HUES48 (cell line): Measurements from ENCODE around the gene PDE6G.

ENCODE experiments used
- H3K27ac ChIP-seq: one replicate; pipeline ENCODE4 v1.7.0; 2013; ENCODE audit warnings: low read depth, low read length, inconsistent platforms
- H3K27me3 ChIP-seq: 2 replicates; pipeline ENCODE4 v1.6.1; 2013; ENCODE audit warnings: mild to moderate bottlenecking, low read length; ENCODE audit not compliant: control insufficient read depth, insufficient read depth
- H3K36me3 ChIP-seq: 2 replicates; pipeline ENCODE4 v1.6.1; 2013; ENCODE audit warnings: low read length; ENCODE audit not compliant: control insufficient read depth, insufficient read depth
- H3K4me1 ChIP-seq: 2 replicates; pipeline ENCODE4 v1.6.1; 2013; ENCODE audit warnings: mild to moderate bottlenecking, low read length; ENCODE audit not compliant: control insufficient read depth, insufficient read depth
- H3K4me3 ChIP-seq: 2 replicates; pipeline ENCODE4 v1.5.1; 2013; ENCODE audit warnings: mild to moderate bottlenecking, low read depth, low read length
- H3K9ac ChIP-seq: 2 replicates; pipeline ENCODE4 v1.6.1; 2013; ENCODE audit warnings: mild to moderate bottlenecking, low read depth, low read length, moderate library complexity
- H3K9me3 ChIP-seq: 2 replicates; pipeline ENCODE4 v1.6.1; 2013; ENCODE audit warnings: low read length; ENCODE audit not compliant: control insufficient read depth, insufficient read depth

Gene PDE6G

GRCh38 chr17:81601525-81602120 lies 54.7 kb downstream of the PDE6G start:
- Histone ChIP-seq H3K4me1 (no peaks in the 10 kb centered on the region), H3K36me3 (peaks cover 74% of the 10 kb centered on the region), H3K9me3 (no peaks in the 10 kb centered on the region), H3K27ac (no peak overlapping the region), H3K9ac (no peak overlapping the region), H3K4me3 (no peak overlapping the region), H3K27me3 (no peaks in the 10 kb centered on the region)
